ENCODE results near the gene TAF15.

The TAF15 gene

GRCh38 chr17:35844547-35844946 is 35.3 kb downstream of the TAF15 start:
- Histone ChIP-seq H3K27ac (ENCODE audit: low read depth, low read length, poor library complexity, severe bottlenecking) (no peak overlapping the region), H3F3A (ENCODE audit: insufficient read depth, low read length) (no peaks in the 10 kb centered on the region; the same call in 1 of the 2 replicates), H3K79me2 (ENCODE audit: insufficient read depth, low read length) (no peaks in the 10 kb centered on the region), H2AFZ (ENCODE audit: low read length) (no peak overlapping the region), H3K4me1 (ENCODE audit: insufficient read depth, low read length, severe bottlenecking) (no peaks in the 10 kb centered on the region), H3K9ac (ENCODE audit: low read length) (no peak overlapping the region), H3K4me3 (ENCODE audit: low read depth, low read length, poor library complexity, severe bottlenecking) (no peak overlapping the region), H4K20me1 (ENCODE audit: insufficient read depth, low read length) (no peaks in the 10 kb centered on the region; the same call in 1 of the 2 replicates), H3K9me2 (ENCODE audit: low read depth, low read length) (no peaks in the 10 kb centered on the region), H3K36me3 (ENCODE audit: insufficient read depth, low read length) (peaks cover 95% of the 10 kb centered on the region), H3K27me3 (ENCODE audit: insufficient read depth, low read length) (no peaks in the 10 kb centered on the region), H3K9me3 (ENCODE audit: low read length) (no peaks in the 10 kb centered on the region), H3K4me2 (ENCODE audit: low read length) (no peak overlapping the region)
- TF ChIP-seq CTCF (IDR thresholded peaks at IDR 0.05; ENCODE audit: low read length): no peak
- TF ChIP-seq EZH2 (IDR thresholded peaks at IDR 0.05; ENCODE audit: borderline replicate concordance, low read length): no peak

GRCh38 chr17:35846055-35846809 is 36.9 kb downstream of the TAF15 start:
- no peaks in the 10 kb centered on the region; the same call in 1 of the 2 replicates for H3F3A ChIP-seq (ENCODE audit: insufficient read depth, low read length)
- H3K4me2 ChIP-seq (ENCODE audit: low read length): no peak overlapping the region
- no peaks in the 10 kb centered on the region for H3K79me2 ChIP-seq (ENCODE audit: insufficient read depth, low read length)
- TF ChIP-seq CTCF (IDR thresholded peaks at IDR 0.05; ENCODE audit: low read length): no peak
- TF ChIP-seq EZH2 (IDR thresholded peaks at IDR 0.05; ENCODE audit: borderline replicate concordance, low read length): no peak
- no peaks in the 10 kb centered on the region for H3K9me3 ChIP-seq (ENCODE audit: low read length)
- no peak overlapping the region for H3K9ac ChIP-seq (ENCODE audit: low read length)
- no peak overlapping the region for H2AFZ ChIP-seq (ENCODE audit: low read length)
- no peaks in the 10 kb centered on the region for H3K9me2 ChIP-seq (ENCODE audit: low read depth, low read length)
- peaks cover 88% of the 10 kb centered on the region for H3K36me3 ChIP-seq (ENCODE audit: insufficient read depth, low read length)
- no peaks in the 10 kb centered on the region for H3K4me1 ChIP-seq (ENCODE audit: insufficient read depth, low read length, severe bottlenecking)
- H4K20me1 ChIP-seq (ENCODE audit: insufficient read depth, low read length): no peaks in the 10 kb centered on the region; the same call in 1 of the 2 replicates
- no peaks in the 10 kb centered on the region for H3K27me3 ChIP-seq (ENCODE audit: insufficient read depth, low read length)
- no peak overlapping the region for H3K4me3 ChIP-seq (ENCODE audit: low read depth, low read length, poor library complexity, severe bottlenecking)
- H3K27ac ChIP-seq (ENCODE audit: low read depth, low read length, poor library complexity, severe bottlenecking): no peak overlapping the region

- TF ChIP-seq CTCF (IDR thresholded peaks at IDR 0.05; ENCODE audit: low read length) (no peak), EZH2 (IDR thresholded peaks at IDR 0.05; ENCODE audit: borderline replicate concordance, low read length) (no peak)
- no peak overlapping the region for H3K4me3 ChIP-seq (ENCODE audit: low read depth, low read length, poor library complexity, severe bottlenecking)
- H3K36me3 ChIP-seq (ENCODE audit: insufficient read depth, low read length): peaks cover 84% of the 10 kb centered on the region
- no peaks in the 10 kb centered on the region for H3K79me2 ChIP-seq (ENCODE audit: insufficient read depth, low read length)
- no peaks in the 10 kb centered on the region for H3K4me1 ChIP-seq (ENCODE audit: insufficient read depth, low read length, severe bottlenecking)
- no peaks in the 10 kb centered on the region; the same call in 1 of the 2 replicates for H4K20me1 ChIP-seq (ENCODE audit: insufficient read depth, low read length)
- no peak overlapping the region for H3K4me2 ChIP-seq (ENCODE audit: low read length)
- H3K27me3 ChIP-seq (ENCODE audit: insufficient read depth, low read length): no peaks in the 10 kb centered on the region
- H3K9ac ChIP-seq (ENCODE audit: low read length): no peak overlapping the region
- no peaks in the 10 kb centered on the region for H3K9me3 ChIP-seq (ENCODE audit: low read length)
- H3K9me2 ChIP-seq (ENCODE audit: low read depth, low read length): no peaks in the 10 kb centered on the region
- H3F3A ChIP-seq (ENCODE audit: insufficient read depth, low read length): no peaks in the 10 kb centered on the region; the same call in 1 of the 2 replicates
- no peak overlapping the region for H3K27ac ChIP-seq (ENCODE audit: low read depth, low read length, poor library complexity, severe bottlenecking)
- H2AFZ ChIP-seq (ENCODE audit: low read length): no peak overlapping the region
These were observed 37.7 kb downstream of the TAF15 start for GRCh38 chr17:35847006-35847405.

Data from OCI-LY1 (cell line).